ENCODE data around the gene MYO1D.

MYO1D gene

GRCh38 chr17:32546031-32546444 is 330.9 kb downstream of the MYO1D start:
- no peak overlapping the region for H3K27ac ChIP-seq

GRCh38 chr17:32542186-32542585 is 334.7 kb downstream of the MYO1D start:
- Histone ChIP-seq H3K27me3 (ENCODE audit: insufficient read depth, low read depth) (no peaks in the 10 kb centered on the region), H4K20me1 (ENCODE audit: insufficient read depth) (no peaks in the 10 kb centered on the region), H3K4me2 (no peak overlapping the region), H3K79me2 (ENCODE audit: insufficient read depth, low read depth) (no peaks in the 10 kb centered on the region), H3K4me3 (IDR thresholded peaks at IDR 0.05; ENCODE audit: insufficient read depth, low read depth, low read length) (no peak overlapping the region), H2AFZ (ENCODE audit: low read depth) (no peak overlapping the region), H3K36me3 (ENCODE audit: insufficient read depth) (no peaks in the 10 kb centered on the region), H3K9ac (no peak overlapping the region), H3K27ac (no peak overlapping the region), H3K4me1 (ENCODE audit: low read depth, poor library complexity, severe bottlenecking) (peaks cover 8% of the 10 kb centered on the region)
- no peak for TF ChIP-seq CTCF (conservative IDR thresholded peaks at IDR 0.05; ENCODE audit: low read depth, low read length)

More at GRCh38 chr17:32546031-32546444, 330.9 kb downstream of the MYO1D start:
- no peak for TF ChIP-seq CTCF (conservative IDR thresholded peaks at IDR 0.05; ENCODE audit: low read depth, low read length)
- H3K79me2 ChIP-seq (ENCODE audit: insufficient read depth, low read depth), result no peaks in the 10 kb centered on the region
- no peaks in the 10 kb centered on the region for H3K36me3 ChIP-seq (ENCODE audit: insufficient read depth)
- no peak overlapping the region for H3K4me2 ChIP-seq
- peaks cover 9% of the 10 kb centered on the region for H3K4me1 ChIP-seq (ENCODE audit: low read depth, poor library complexity, severe bottlenecking)
- no peaks in the 10 kb centered on the region for H4K20me1 ChIP-seq (ENCODE audit: insufficient read depth)
- H3K4me3 ChIP-seq (IDR thresholded peaks at IDR 0.05; ENCODE audit: insufficient read depth, low read depth, low read length), result no peak overlapping the region
- no peaks in the 10 kb centered on the region for H3K27me3 ChIP-seq (ENCODE audit: insufficient read depth, low read depth)
- H2AFZ ChIP-seq (ENCODE audit: low read depth), result no peak overlapping the region
- no peak overlapping the region for H3K9ac ChIP-seq

DNA sequence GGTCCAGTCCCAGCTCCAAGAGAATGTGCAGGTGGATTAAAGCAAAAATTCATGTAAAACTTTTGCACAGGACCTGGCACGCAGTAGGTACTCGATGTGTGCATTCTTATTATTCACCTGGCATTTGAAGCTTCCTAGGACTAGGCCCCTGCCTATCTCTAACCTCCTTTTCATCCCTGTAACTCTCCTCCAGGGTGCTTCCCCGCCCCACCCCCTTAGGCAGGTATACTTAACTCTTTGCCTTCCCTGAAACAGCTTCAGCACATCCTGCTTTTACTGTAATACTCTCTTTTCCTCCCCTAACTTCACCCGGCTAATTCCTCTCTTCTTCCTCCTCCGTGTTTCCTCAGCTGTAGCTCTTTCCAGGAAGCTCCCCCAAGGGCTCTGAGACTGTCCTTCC is 335.3 kb downstream of the MYO1D start:
- Histone ChIP-seq H4K20me1 (ENCODE audit: insufficient read depth) (no peaks in the 10 kb centered on the region), H3K4me2 (no peak overlapping the region), H3K4me1 (ENCODE audit: low read depth, poor library complexity, severe bottlenecking) (peaks cover 13% of the 10 kb centered on the region), H3K36me3 (ENCODE audit: insufficient read depth) (no peaks in the 10 kb centered on the region), H2AFZ (ENCODE audit: low read depth) (no peak overlapping the region), H3K27ac (no peak overlapping the region), H3K79me2 (ENCODE audit: insufficient read depth, low read depth) (no peaks in the 10 kb centered on the region), H3K27me3 (ENCODE audit: insufficient read depth, low read depth) (no peaks in the 10 kb centered on the region), H3K4me3 (IDR thresholded peaks at IDR 0.05; ENCODE audit: insufficient read depth, low read depth, low read length) (no peak overlapping the region), H3K9ac (no peak overlapping the region)
- TF ChIP-seq CTCF (conservative IDR thresholded peaks at IDR 0.05; ENCODE audit: low read depth, low read length), result no peak

DNA sequence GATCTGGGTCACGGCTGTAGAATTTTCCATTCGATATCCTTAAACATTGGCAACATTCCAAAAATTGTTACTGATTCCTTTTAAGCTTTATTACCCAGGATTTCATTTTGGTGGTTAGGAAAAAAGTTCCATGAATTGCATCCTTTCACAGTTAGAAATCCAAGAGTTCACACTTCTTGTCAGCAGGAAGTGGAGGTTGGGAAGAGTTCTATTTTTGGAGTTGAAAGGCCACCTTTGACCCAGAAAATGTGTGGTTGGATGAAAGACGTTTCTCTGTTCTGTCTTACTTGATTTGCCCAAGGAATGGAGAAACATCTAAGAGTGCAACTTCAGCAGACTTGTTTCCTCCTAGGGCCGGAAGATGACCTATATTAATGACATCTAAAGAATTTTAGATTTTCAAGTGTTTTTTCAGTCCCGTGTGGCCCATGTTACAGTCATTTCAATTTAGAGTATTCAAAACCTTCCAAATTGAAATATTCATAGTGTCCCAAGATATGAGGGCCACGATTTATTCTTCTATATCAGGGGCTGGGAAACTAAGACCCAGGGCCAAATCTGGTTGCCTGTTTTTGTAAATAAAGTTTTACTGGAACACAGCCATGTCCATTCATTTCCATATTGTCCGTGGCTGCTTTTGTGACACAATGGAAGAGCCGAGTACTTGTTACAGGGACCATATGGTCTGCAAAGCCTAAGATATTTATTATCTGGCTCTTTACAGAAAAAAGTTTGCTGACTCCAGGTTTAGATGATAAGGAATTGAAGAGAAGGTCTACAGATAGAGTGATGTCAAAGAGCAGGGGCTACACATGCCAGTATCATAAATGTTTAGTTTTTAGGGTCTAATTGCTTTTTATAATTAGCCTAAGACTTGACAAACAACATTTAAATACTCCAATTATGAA is 339.9 kb downstream of the MYO1D start:
- no peaks in the 10 kb centered on the region for H3K79me2 ChIP-seq (ENCODE audit: insufficient read depth, low read depth)
- peak overlapping the region; percentile 64 for H3K4me2 ChIP-seq
- H2AFZ ChIP-seq (ENCODE audit: low read depth), result no peak overlapping the region
- peaks cover 22% of the 10 kb centered on the region for H3K4me1 ChIP-seq (ENCODE audit: low read depth, poor library complexity, severe bottlenecking)
- H3K9ac ChIP-seq, result no peak overlapping the region
- TF ChIP-seq CTCF (conservative IDR thresholded peaks at IDR 0.05; ENCODE audit: low read depth, low read length), result no peak
- H4K20me1 ChIP-seq (ENCODE audit: insufficient read depth), result no peaks in the 10 kb centered on the region
- no peak overlapping the region for H3K4me3 ChIP-seq (IDR thresholded peaks at IDR 0.05; ENCODE audit: insufficient read depth, low read depth, low read length)
- no peaks in the 10 kb centered on the region for H3K27me3 ChIP-seq (ENCODE audit: insufficient read depth, low read depth)
- no peaks in the 10 kb centered on the region for H3K36me3 ChIP-seq (ENCODE audit: insufficient read depth)
- peak overlapping the region; percentile 4; the same call in 1 of the 2 replicates for H3K27ac ChIP-seq
